GM12801 (cell line): ENCODE measurements around the gene GOSR2.

Source experiments
- CTCF ChIP-seq: IDR thresholded peaks from one replicate; pipeline ENCODE4 v1.5.1; 2011; ENCODE audit warnings: control low read depth; ENCODE audit not compliant: insufficient read length; ENCODE audit errors: extremely low read depth

Gene GOSR2

GRCh38 chr17:46917516-46917915 is 5.4 kb upstream of the GOSR2 start:
- TF ChIP-seq CTCF: no peak

GRCh38 chr17:46922487-46922803 is 515 bp upstream of the GOSR2 start:
- TF ChIP-seq CTCF: no peak

- no peak for TF ChIP-seq CTCF
Measured at GRCh38 chr17:46925185-46925868, 2.4 kb downstream of the GOSR2 start.

GRCh38 chr17:46928467-46929261 is 5.7 kb downstream of the GOSR2 start:
- no peak for TF ChIP-seq CTCF

GRCh38 chr17:46929413-46929812 is 6.5 kb downstream of the GOSR2 start:
- TF ChIP-seq CTCF: no peak

GRCh38 chr17:46930051-46930450 is 7.1 kb downstream of the GOSR2 start:
- no peak for TF ChIP-seq CTCF

- TF ChIP-seq CTCF: no peak
Measured at GRCh38 chr17:46931596-46931995, 8.6 kb downstream of the GOSR2 start.
